Suppressor macrophage (primary cell): ENCODE results near the gene ISOC2.

Experiments
- DNase-seq, 4 experiments: peaks; one replicate each; pipeline ENCODE4 v3.0.0-alpha.2; 2020 to 2022

ISOC2 gene

GRCh38 chr19:55406091-55406825 is 55.2 kb downstream of the ISOC2 start:
- no peak for DNase-seq

DNA sequence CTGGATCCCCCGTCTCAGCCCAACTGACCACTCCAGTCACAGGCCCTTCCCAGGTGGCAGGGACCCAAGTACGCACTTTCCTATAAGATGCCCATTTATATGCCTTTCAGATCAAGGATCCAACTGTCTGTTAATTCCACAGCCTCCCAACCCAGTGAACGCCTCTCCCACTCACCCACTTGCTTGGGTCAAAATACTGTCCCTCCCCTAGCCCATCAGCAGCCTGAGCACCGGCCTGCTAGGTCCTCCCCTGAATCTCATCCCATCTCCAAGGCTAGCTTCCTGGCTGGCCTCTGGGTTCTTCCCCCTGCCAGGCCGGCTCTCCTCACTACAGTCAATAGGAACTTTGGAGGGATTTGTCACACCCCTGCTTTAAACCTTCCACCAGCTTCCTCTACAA is 55.8 kb downstream of the ISOC2 start:
- no peak for DNase-seq
